HFFc6 (cell line): ENCODE data around the gene IBSP. TPM values are rescaled to one million over a fixed set of nuclear protein-coding genes. Genes with fewer than 3 reads are reported as not detected.

Experiments
- DNase-seq: peaks from one replicate; pipeline ENCODE4 v3.0.0-alpha.2; 2018
- H3K27ac Mint-ChIP-seq: 2 replicates; pipeline ENCODE4 v1.8.0; 2020; ENCODE audit warnings: mild to moderate bottlenecking, mixed read lengths
- H3K27me3 Mint-ChIP-seq: 2 replicates; pipeline ENCODE4 v1.8.0; 2021; ENCODE audit warnings: mild to moderate bottlenecking, moderate library complexity, mixed read lengths; ENCODE audit not compliant: insufficient read depth
- H3K36me3 Mint-ChIP-seq: 2 replicates; pipeline ENCODE4 v1.8.0; 2021; ENCODE audit warnings: low read depth, mixed read lengths
- H3K4me1 Mint-ChIP-seq: 2 replicates; pipeline ENCODE4 v1.8.0; 2020; ENCODE audit warnings: low read depth, mixed read lengths
- H3K4me3 Mint-ChIP-seq: 2 replicates; pipeline ENCODE4 v1.8.0; 2020; ENCODE audit warnings: mild to moderate bottlenecking, moderate library complexity, mixed read lengths
- H3K9me3 Mint-ChIP-seq: 2 replicates; pipeline ENCODE4 v1.8.0; 2020; ENCODE audit warnings: mild to moderate bottlenecking, mixed read lengths
- total RNA-seq, 6 experiments: library from RNA; stranded (reverse); fragmentation: NEBNext Ultra II Directional; extraction: Animal tissue kit (Norgen Biotek cat#: 25700); gene quantifications; 2 replicates in 1 of 6; 3 replicates in 5 of 6; pipeline ENCODE4 v1.2.3, GENCODE V29; 2021
- TF ChIP-seq, protein P1 (sequence below): fragments of 200-600 bp; sonication (generic); IDR thresholded peaks from 2 replicates; pipeline ENCODE4 v1.5.0; 2021; ENCODE audit warnings: antibody characterized with exemption, mild to moderate bottlenecking

Gene IBSP
- total RNA-seq, 6 experiments from 2014 or later = not detected

DNA sequence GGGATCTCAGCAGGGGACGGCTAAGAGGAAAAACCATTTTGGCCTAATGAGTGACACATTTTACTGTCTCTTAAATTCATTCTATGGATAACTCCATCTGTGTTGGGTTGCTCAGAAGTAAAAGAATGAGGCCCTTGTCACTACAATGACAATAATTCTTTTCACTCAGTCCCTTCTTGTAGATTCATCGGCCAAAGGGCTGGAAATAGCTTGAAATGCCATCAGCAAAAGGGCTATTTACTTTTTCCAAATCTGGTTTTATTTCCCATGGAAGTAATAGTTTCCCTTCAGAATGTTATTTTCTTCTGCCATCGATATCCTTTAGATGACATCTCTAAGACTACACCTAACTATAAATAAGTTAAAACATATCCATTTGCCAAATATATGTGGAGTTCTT lies 40.8 kb downstream of the IBSP start:
- no peaks in the 10 kb centered on the region; the same call in 1 of the 2 replicates for H3K27me3 Mint-ChIP-seq
- TF ChIP-seq, protein P1, sequence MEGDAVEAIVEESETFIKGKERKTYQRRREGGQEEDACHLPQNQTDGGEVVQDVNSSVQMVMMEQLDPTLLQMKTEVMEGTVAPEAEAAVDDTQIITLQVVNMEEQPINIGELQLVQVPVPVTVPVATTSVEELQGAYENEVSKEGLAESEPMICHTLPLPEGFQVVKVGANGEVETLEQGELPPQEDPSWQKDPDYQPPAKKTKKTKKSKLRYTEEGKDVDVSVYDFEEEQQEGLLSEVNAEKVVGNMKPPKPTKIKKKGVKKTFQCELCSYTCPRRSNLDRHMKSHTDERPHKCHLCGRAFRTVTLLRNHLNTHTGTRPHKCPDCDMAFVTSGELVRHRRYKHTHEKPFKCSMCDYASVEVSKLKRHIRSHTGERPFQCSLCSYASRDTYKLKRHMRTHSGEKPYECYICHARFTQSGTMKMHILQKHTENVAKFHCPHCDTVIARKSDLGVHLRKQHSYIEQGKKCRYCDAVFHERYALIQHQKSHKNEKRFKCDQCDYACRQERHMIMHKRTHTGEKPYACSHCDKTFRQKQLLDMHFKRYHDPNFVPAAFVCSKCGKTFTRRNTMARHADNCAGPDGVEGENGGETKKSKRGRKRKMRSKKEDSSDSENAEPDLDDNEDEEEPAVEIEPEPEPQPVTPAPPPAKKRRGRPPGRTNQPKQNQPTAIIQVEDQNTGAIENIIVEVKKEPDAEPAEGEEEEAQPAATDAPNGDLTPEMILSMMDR = no peak
- H3K4me3 Mint-ChIP-seq = no peak overlapping the region
- H3K36me3 Mint-ChIP-seq = no peaks in the 10 kb centered on the region
- DNase-seq = no peak
- peaks cover 25% of the 10 kb centered on the region for H3K4me1 Mint-ChIP-seq
- H3K27ac Mint-ChIP-seq = no peak overlapping the region
- no peaks in the 10 kb centered on the region for H3K9me3 Mint-ChIP-seq

DNA sequence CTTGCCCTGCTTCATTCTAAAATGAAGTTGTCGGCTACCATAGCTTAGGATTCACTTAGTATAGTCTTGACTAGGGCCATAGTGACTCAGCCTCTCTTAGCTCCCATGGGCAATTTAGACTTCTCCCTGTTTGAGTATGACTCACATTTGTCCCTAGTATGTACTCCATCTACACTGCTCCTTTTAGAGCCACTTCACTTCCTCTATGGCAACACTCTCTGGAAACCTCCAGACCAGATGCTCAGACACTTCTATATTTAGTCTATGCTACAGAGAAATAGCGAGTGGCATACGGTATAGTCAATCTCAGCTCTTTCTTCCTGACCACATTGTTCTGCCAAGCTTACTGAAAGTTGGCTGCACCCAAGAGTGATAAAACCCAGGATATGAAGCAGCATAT lies 44.6 kb downstream of the IBSP start:
- Mint-ChIP-seq H3K27me3 (peaks cover 6% of the 10 kb centered on the region; the same call in 1 of the 2 replicates), H3K4me1 (peaks cover 21% of the 10 kb centered on the region)
- DNase-seq = peak; percentile 74

DNA sequence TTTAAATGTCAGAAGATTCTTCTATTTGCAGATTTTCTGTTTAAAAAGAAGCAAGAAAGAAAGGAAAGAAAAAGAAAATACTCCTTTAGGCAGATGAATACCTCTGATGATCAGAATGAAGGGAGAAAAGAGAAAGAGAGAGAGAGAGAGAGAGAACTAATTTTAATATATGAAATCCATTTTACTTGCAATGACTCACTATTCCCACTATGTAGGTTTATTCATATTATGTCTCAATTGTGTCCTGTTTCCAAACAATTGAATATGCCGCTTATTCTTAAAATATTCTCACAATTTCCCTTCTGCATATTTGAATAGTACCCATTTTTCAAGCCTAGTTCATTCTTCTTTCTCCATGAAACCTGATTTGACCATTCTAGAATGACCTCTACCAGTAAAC lies 45.1 kb downstream of the IBSP start:
- Mint-ChIP-seq H3K9me3 (no peaks in the 10 kb centered on the region), H3K4me1 (peaks cover 27% of the 10 kb centered on the region), H3K27ac (peak overlapping the region; percentile 50; the same call in 1 of the 2 replicates), H3K36me3 (no peaks in the 10 kb centered on the region), H3K27me3 (peaks cover 6% of the 10 kb centered on the region; the same call in 1 of the 2 replicates), H3K4me3 (peak overlapping the region; percentile 51; the same call in 1 of the 2 replicates)
- DNase-seq = no peak
- TF ChIP-seq, protein P1 = no peak; the same call in 1 of the 2 replicates

More for the DNA sequence above, 44.6 kb downstream of the IBSP start:
- Mint-ChIP-seq H3K36me3 (no peaks in the 10 kb centered on the region), H3K27ac (peak overlapping the region; percentile 50), H3K9me3 (no peaks in the 10 kb centered on the region), H3K4me3 (peak overlapping the region; percentile 51)
- TF ChIP-seq, protein P1 = no peak

DNA sequence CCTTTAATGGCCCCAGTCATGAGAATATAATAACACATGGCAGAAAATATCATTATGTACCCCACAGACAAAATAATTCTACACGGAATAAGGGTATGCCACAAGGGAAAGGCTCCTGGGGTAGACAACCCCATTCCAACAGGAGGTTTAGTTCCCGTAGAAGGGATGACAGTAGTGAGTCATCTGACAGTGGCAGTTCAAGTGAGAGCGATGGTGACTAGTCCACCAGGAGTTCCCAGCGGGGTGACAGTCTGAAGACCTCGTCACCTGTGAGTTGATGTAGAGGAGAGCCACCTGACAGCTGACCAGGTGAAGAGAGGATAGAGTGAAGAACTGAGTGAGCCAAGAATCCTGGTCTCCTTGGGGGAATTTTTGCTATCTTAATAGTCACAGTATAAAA lies 46.9 kb downstream of the IBSP start:
- Mint-ChIP-seq H3K4me3 (no peak overlapping the region), H3K27me3 (peaks cover 6% of the 10 kb centered on the region; the same call in 1 of the 2 replicates), H3K4me1 (peaks cover 33% of the 10 kb centered on the region), H3K36me3 (no peaks in the 10 kb centered on the region), H3K27ac (no peak overlapping the region), H3K9me3 (no peaks in the 10 kb centered on the region)
- TF ChIP-seq, protein P1 = no peak
- no peak for DNase-seq

DNA sequence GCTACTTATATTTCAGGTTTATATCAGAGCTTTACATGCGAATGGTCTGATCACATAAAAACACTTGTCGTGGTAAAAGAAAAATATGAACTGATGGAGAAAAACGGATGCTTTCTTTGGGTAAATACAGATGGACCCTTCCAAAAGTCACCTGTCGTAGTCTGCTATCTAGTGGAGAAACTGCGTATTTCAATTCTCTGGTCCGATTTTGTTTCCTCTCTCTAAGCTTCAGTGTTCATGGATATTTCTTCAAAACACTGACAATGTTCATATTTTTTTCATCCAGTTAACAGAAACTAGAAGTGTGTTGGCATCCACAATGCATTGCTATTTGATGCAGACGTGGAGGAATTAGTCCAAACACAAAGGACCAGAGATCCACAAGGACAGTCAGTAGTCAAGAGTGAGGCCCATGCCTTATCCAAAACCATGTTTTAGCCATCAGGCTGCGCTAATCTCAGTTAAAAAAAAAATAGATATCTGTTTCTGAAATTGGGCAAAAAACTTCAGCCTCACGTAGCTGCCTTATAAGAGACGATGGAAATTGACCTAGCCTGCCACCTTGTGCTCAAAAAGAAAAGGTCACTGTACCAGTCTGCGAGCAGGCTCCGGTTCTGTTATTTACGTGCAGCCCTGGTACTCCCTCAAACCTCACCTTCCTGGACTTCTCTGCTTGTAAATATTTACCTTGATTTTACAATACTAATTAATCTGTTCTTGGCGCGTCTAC lies 49.4 kb downstream of the IBSP start:
- Mint-ChIP-seq H3K4me3 (peak overlapping the region; percentile 57), H3K4me1 (peaks cover 28% of the 10 kb centered on the region), H3K27me3 (peaks cover 6% of the 10 kb centered on the region; the same call in 1 of the 2 replicates), H3K9me3 (no peaks in the 10 kb centered on the region), H3K36me3 (no peaks in the 10 kb centered on the region), H3K27ac (no peak overlapping the region)
- TF ChIP-seq, protein P1 = peak; percentile 84
- peak; percentile 52 for DNase-seq
